GM21576 (cell line): ENCODE data around the gene PRG2.
"Not testable (repeated sequence)": the region's sequence is repeated elsewhere in the genome, so short reads cannot be mapped to it uniquely, and the experiment has no call there.

ENCODE experiments used
- ATAC-seq: cut with Tn5 transposase; IDR thresholded peaks from one replicate; pipeline ENCODE4 v1.9.1; 2021; ENCODE audit warnings: mild to moderate bottlenecking, moderate library complexity; ENCODE audit not compliant: unreplicated experiment

Gene PRG2

GRCh38 chr11:57421066-57421465 is 30.6 kb upstream of the PRG2 start:
- ATAC-seq: no peak

GRCh38 chr11:57419146-57419545 is 28.7 kb upstream of the PRG2 start:
- ATAC-seq: no peak

GRCh38 chr11:57418131-57418530 is 27.7 kb upstream of the PRG2 start:
- ATAC-seq: no peak

- no peak for ATAC-seq
These were observed 26.6 kb upstream of the PRG2 start for GRCh38 chr11:57417056-57417455.

- ATAC-seq: no peak
These were observed 26.0 kb upstream of the PRG2 start for GRCh38 chr11:57416436-57416835.

GRCh38 chr11:57414612-57415212 is 24.3 kb upstream of the PRG2 start:
- no peak for ATAC-seq

GRCh38 chr11:57413681-57414080 is 23.2 kb upstream of the PRG2 start:
- ATAC-seq: no peak

GRCh38 chr11:57410287-57410686 is 19.8 kb upstream of the PRG2 start:
- ATAC-seq: no peak

GRCh38 chr11:57409321-57410100 is 19.1 kb upstream of the PRG2 start:
- ATAC-seq: no peak

GRCh38 chr11:57408771-57409170 is 18.3 kb upstream of the PRG2 start:
- ATAC-seq: no peak

GRCh38 chr11:57407941-57408475 is 17.6 kb upstream of the PRG2 start:
- ATAC-seq: no peak

GRCh38 chr11:57407010-57407920 is 16.8 kb upstream of the PRG2 start:
- ATAC-seq: no peak

- peak; percentile 65 for ATAC-seq
These were observed 16.0 kb upstream of the PRG2 start for GRCh38 chr11:57406337-57406904.

- no peak for ATAC-seq
These were observed 14.9 kb upstream of the PRG2 start for GRCh38 chr11:57405271-57405860.

GRCh38 chr11:57403802-57404147 is 13.3 kb upstream of the PRG2 start:
- no peak for ATAC-seq

GRCh38 chr11:57403003-57403801 is 12.8 kb upstream of the PRG2 start:
- ATAC-seq: not testable (repeated sequence)

GRCh38 chr11:57402188-57403002 is 11.9 kb upstream of the PRG2 start:
- ATAC-seq: no peak

- ATAC-seq: no peak
These were observed 9.6 kb upstream of the PRG2 start for GRCh38 chr11:57399972-57400578.

GRCh38 chr11:57399221-57399620 is 8.8 kb upstream of the PRG2 start:
- no peak for ATAC-seq
